GM21723 (cell line): Measurements from ENCODE around the gene JKAMP.
"Not testable (repeated sequence)": the region's sequence is repeated elsewhere in the genome, so short reads cannot be mapped to it uniquely, and the experiment has no call there.

Experiments
- ATAC-seq: cut with Tn5 transposase; IDR thresholded peaks from one replicate; pipeline ENCODE4 v1.9.1; 2021; ENCODE audit warnings: mild to moderate bottlenecking, moderate library complexity; ENCODE audit not compliant: unreplicated experiment

JKAMP gene

DNA sequence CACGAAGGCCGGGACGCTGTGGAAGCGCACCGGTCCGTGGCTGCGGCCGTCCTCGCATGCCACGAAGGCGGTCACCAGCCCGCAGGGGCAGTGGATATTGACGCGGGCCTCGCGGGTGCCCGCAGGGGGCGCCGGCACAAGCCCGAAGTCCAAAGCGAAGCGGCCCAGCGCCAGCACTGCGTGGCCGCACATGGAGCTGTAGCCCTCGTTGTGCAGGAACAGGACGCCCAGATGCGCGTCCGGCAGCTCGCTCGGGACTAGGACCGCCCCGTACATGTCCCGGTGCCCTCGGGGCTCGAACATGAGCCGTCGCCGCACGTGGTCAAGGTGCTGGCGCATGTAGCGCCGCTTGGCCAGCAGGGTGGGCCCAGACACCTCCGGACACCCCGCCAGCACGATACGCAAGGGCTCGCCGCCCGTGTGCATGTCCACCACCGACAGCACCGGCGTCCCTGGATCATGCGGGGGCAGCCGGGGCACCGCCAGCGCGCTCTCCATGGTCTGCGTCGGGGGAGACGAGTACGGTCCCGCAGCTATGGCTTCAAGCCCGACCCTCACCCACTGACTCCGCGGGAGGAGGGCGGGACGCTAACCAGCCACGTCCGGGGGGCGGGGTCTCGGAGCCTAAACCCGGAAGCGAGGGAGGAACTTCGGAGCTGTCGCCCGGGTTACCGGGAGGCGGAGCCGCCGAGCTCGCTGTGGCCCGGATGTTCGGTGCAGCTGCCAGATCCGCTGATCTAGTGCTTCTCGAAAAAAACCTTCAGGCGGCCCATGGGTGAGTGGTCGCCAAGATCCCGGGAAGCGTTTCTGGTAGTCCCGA is at the start of gene JKAMP, which contains the start of gene L3HYPDH:
JKAMP (plus strand) TSS at position 699 of the 820 bp plus-strand sequence; CDS start at position 772, 73 bp downstream.
L3HYPDH (minus strand) TSS at position 590 of the 820 bp plus-strand sequence; CDS start at position 498, 92 bp downstream.
- peak; percentile 91 for ATAC-seq

DNA sequence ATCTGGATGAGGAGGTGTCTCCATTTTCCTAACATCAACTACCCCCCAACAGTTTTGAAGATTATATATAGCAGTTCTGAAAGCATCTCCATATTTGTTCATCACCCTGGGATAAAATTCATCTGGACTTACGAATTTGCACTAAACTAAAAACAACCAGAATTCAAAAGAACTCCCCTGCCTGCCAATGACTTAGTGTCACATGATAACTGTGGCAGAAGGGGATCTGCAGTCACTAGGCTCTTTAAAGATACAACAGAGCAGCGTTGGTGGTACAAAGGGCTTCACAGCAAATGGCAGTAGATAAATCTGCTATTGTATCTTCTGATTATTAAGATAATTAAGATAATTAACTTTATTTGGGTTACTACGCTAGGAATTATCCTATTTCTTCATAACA is 49.2 kb upstream of the JKAMP start:
- no peak for ATAC-seq

DNA sequence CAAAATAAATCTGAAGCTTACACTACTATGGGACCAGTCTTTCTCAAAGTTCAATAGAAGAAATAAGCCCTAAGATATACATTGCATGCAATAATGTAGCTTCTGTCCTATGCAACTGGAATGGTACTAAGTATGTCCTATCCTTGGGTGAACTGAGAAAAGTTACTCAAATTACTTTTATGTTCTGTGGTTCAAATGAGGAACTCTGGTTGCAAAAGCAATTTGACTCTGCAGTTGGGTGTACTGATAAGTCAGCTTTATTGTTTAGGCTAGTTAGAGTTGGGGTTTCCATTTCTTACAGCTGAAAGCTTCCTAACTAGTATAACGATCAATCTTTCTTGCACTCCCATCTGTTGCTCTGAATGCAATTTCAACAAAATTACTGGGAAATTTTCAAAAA is 48.3 kb upstream of the JKAMP start:
- no peak for ATAC-seq

GRCh38 chr14:59438195-59438647 is 46.1 kb upstream of the JKAMP start:
- ATAC-seq: no peak

GRCh38 chr14:59439256-59439965 is 44.9 kb upstream of the JKAMP start:
- no peak for ATAC-seq

- ATAC-seq: not testable (repeated sequence)
Observed at GRCh38 chr14:59448673-59449072, 35.6 kb upstream of the JKAMP start.

DNA sequence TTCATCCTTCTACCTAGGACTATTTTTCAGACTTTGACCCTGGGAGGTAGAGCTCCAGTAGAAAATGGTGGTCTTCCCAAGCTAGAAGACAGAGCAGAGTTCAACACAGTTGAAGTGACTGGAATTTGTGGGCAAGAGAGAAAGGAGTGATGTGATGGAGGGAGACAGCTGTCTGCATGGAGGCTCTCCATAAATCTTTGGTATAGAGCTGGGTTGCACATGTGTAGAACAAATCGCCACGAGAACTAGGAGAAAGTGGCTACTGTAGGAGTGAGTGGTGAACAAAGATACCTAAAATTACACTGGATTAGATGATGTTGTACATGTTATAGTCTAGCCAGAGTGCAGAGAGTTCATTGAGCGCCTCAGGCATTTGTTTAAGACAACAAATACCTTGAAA is 33.6 kb upstream of the JKAMP start:
- no peak for ATAC-seq

DNA sequence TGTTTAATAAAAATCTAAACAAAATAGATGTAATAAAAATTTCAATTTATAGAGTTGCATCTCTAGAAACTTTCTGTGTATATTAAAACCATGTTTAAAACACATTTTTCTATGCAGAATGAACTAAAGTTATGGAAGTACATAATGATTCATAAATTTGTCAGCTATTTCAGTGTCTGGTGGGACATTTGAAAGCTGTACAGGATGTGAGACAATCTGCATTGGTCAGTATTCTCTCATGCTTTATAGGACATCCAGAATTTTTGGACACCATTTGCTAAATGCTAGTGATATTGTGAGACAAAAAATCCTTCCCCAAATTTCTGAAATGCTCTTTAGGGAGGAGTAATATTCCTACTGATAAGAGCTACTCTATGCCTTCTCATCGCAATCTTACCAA is 32.5 kb upstream of the JKAMP start:
- no peak for ATAC-seq

- no peak for ATAC-seq
Observed at GRCh38 chr14:59454139-59454538, 30.2 kb upstream of the JKAMP start.

- ATAC-seq: no peak
Observed at GRCh38 chr14:59455411-59455810, 28.9 kb upstream of the JKAMP start.

DNA sequence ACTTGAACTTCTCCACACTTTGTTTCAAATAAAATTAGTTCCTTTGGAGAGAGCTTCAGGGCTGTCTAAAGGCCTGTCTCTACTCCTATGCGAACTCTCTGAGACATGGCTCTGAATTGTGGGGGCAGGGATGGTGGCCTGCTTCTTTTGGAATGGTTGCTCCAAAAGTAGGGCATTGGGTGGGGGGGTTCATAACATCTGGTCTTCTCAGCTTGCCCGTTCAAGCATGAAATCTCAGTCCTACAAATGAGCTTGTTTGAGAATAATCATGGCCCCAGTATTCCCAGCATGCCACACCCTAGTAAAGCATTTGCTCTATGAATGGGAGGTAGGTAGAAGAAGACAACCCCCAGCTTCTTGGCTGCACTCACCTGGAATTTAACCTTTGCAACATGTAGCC is 25.8 kb upstream of the JKAMP start:
- no peak for ATAC-seq

GRCh38 chr14:59460378-59460777 is 23.9 kb upstream of the JKAMP start:
- ATAC-seq: no peak

GRCh38 chr14:59461891-59462290 is 22.4 kb upstream of the JKAMP start:
- no peak for ATAC-seq

GRCh38 chr14:59463787-59464485 is 20.4 kb upstream of the JKAMP start:
- ATAC-seq: peak; percentile 16

- peak; percentile 79 for ATAC-seq
Observed at GRCh38 chr14:59464486-59465315, 19.6 kb upstream of the JKAMP start.

GRCh38 chr14:59465316-59466135 is 18.8 kb upstream of the JKAMP start, which contains the start of gene GPR135:
TSS of gene GPR135 (minus strand) at chr14:59465380. CDS start at chr14:59465226, 154 bp downstream.
- ATAC-seq: peak; percentile 42

GRCh38 chr14:59474172-59474571 is 10.1 kb upstream of the JKAMP start:
- ATAC-seq: no peak

GRCh38 chr14:59475709-59476108 is 8.6 kb upstream of the JKAMP start:
- no peak for ATAC-seq

- no peak for ATAC-seq
Observed at GRCh38 chr14:59478540-59478939, 5.8 kb upstream of the JKAMP start.
